Neural cell (in vitro differentiated cells): ENCODE results near the gene CPA1. TPM values are rescaled to one million over a fixed set of nuclear protein-coding genes. Genes with fewer than 3 reads are reported as not detected.

Experiments
- H2AFZ ChIP-seq: fragments of 200-600, 300-800 bp; sonication (generic), shearing (Covaris generic); 2 replicates; pipeline ENCODE4 v1.6.0; 2014; ENCODE audit warnings: low read depth, mild to moderate bottlenecking, antibody characterized with exemption, low read length, moderate library complexity
- H3F3A ChIP-seq: fragments of 200-600 bp; shearing (Covaris generic); 2 replicates; pipeline ENCODE4 v1.6.1; 2016; ENCODE audit warnings: mild to moderate bottlenecking, moderate library complexity, mixed read lengths, antibody characterized with exemption, low read length; ENCODE audit not compliant: insufficient read depth, poor library complexity, severe bottlenecking
- H3K27ac ChIP-seq: fragments of 200-600, 300-800 bp; sonication (generic), shearing (Covaris generic); 2 replicates; pipeline ENCODE4 v1.5.1; 2014; ENCODE audit warnings: mild to moderate bottlenecking, low read length, moderate library complexity
- H3K27me3 ChIP-seq: fragments of 300-800, 200-600 bp; sonication (generic), shearing (Covaris generic); 2 replicates; pipeline ENCODE4 v1.6.0; 2014; ENCODE audit warnings: mild to moderate bottlenecking, low read depth, low read length, moderate library complexity; ENCODE audit not compliant: insufficient read depth
- H3K36me3 ChIP-seq: fragments of 300-800, 200-600 bp; sonication (generic), shearing (Covaris generic); 2 replicates; pipeline ENCODE4 v1.5.1; 2014; ENCODE audit warnings: mild to moderate bottlenecking, antibody characterized with exemption, low read length, moderate library complexity; ENCODE audit not compliant: insufficient read depth
- H3K4me2 ChIP-seq: fragments of 300-800, 200-600 bp; sonication (generic), shearing (Covaris generic); 2 replicates; pipeline ENCODE4 v1.6.0; 2014; ENCODE audit warnings: mild to moderate bottlenecking, low read length
- H3K4me3 ChIP-seq: fragments of 300-800, 200-600 bp; sonication (generic), shearing (Covaris generic); 2 replicates; pipeline ENCODE4 v1.5.1; 2014; ENCODE audit warnings: mild to moderate bottlenecking, low read length, moderate library complexity
- H3K79me2 ChIP-seq: fragments of 200-600 bp; shearing (Covaris generic); replicated peaks from 2 replicates; pipeline ENCODE4 v1.6.0; 2014; ENCODE audit warnings: mild to moderate bottlenecking, low read length, moderate library complexity; ENCODE audit not compliant: insufficient read depth
- H3K9ac ChIP-seq: fragments of 300-800, 200-600 bp; sonication (generic), shearing (Covaris generic); 2 replicates; pipeline ENCODE4 v1.6.1; 2016; ENCODE audit warnings: mild to moderate bottlenecking, low read length, mixed read lengths
- H3K9me2 ChIP-seq: fragments of 200-600 bp; shearing (Covaris generic); 2 replicates; pipeline ENCODE4 v1.6.1; 2016; ENCODE audit warnings: mild to moderate bottlenecking, low read length, mixed read lengths; ENCODE audit not compliant: insufficient read depth
- H3K9me3 ChIP-seq: fragments of 200-600, 300-800 bp; sonication (generic), shearing (Covaris generic); 2 replicates; pipeline ENCODE4 v1.6.1; 2016; ENCODE audit warnings: mild to moderate bottlenecking, mixed run types, low read length, moderate library complexity, mixed read lengths
- H4K20me1 ChIP-seq: fragments of 200-600 bp; shearing (Covaris generic); 2 replicates; pipeline ENCODE4 v1.6.1; 2016; ENCODE audit warnings: mild to moderate bottlenecking, mixed run types; ENCODE audit not compliant: insufficient read depth
- EP300 ChIP-seq: fragments of 450-650 bp; conservative IDR thresholded peaks from 2 replicates; pipeline ENCODE4 v1.6.1; 2014; ENCODE audit warnings: antibody characterized with exemption, mild to moderate bottlenecking, moderate library complexity; ENCODE audit not compliant: poor library complexity, severe bottlenecking
- EZH2 ChIP-seq: fragments of 200-600, 300-800 bp; shearing (Covaris generic), sonication (generic); IDR thresholded peaks from 2 replicates; pipeline ENCODE4 v1.6.1; 2014; ENCODE audit warnings: antibody characterized with exemption, low read length, borderline replicate concordance, mild to moderate bottlenecking; ENCODE audit not compliant: insufficient read depth, poor library complexity, severe bottlenecking
- MXI1 ChIP-seq: fragments of 450-650 bp; conservative IDR thresholded peaks from 2 replicates; pipeline ENCODE4 v1.6.1; 2014; ENCODE audit warnings: antibody characterized with exemption, mild to moderate bottlenecking; ENCODE audit not compliant: poor library complexity, severe bottlenecking
- POLR2AphosphoS5 ChIP-seq: IDR thresholded peaks from 2 replicates; pipeline ENCODE4 v1.6.1; 2012
- RAD21 ChIP-seq: fragments of 450-650 bp; conservative IDR thresholded peaks from 2 replicates; pipeline ENCODE4 v1.6.1; 2014; ENCODE audit warnings: antibody characterized with exemption, mild to moderate bottlenecking, moderate library complexity
- SMC3 ChIP-seq: fragments of 450-650 bp; conservative IDR thresholded peaks from 2 replicates; pipeline ENCODE4 v1.6.1; 2014; ENCODE audit warnings: antibody characterized with exemption, mild to moderate bottlenecking, moderate library complexity; ENCODE audit not compliant: poor library complexity
- TAF1 ChIP-seq: IDR thresholded peaks from 2 replicates; pipeline ENCODE4 v1.6.1; 2012; ENCODE audit warnings: low read depth
- polyA plus RNA-seq: library from polyadenylated mRNA; depleted of rRNA; stranded (reverse); fragments of >200 nt; gene quantifications from 2 replicates; pipeline ENCODE4 v1.2.3, GENCODE V29; 2014
- TF ChIP-seq, protein P1 (sequence below): IDR thresholded peaks from 2 replicates; pipeline ENCODE4 v1.6.1; 2012; ENCODE audit warnings: borderline replicate concordance
- TF ChIP-seq, protein P2 (sequence below): fragments of 450-650 bp; IDR thresholded peaks from 2 replicates; pipeline ENCODE4 v1.5.1; 2014; ENCODE audit warnings: antibody characterized with exemption, mild to moderate bottlenecking, moderate library complexity; ENCODE audit not compliant: poor library complexity, severe bottlenecking

The CPA1 gene
- polyA plus RNA-seq, 1 donor from 2014 or later, result not detected

DNA sequence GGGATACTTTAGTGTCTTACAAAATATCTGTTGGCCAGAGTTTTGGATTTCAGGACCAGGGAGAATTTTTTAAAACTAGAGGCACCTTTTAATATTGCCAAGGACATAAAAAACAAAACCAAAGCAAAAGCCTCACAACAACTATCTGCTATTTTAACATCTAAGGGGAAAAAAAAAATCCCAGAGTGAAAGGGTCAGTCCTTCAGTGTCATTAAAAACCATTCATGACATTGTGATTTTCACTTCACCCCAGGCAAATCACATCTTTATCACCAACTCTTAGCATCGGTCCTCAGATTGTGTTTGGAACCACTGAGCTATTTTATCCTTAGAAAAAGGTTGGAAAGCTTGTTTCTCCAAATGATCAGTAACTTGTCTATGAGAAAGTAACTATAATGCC lies 49.8 kb downstream of the CPA1 start:
- no peak overlapping the region for H3K9ac ChIP-seq
- H3K36me3 ChIP-seq, result no peaks in the 10 kb centered on the region
- H4K20me1 ChIP-seq, result no peaks in the 10 kb centered on the region
- no peak for TF ChIP-seq RAD21
- no peak for TF ChIP-seq EZH2
- H3F3A ChIP-seq, result no peaks in the 10 kb centered on the region
- H3K27ac ChIP-seq, result no peak overlapping the region
- H3K9me3 ChIP-seq, result no peaks in the 10 kb centered on the region
- no peak overlapping the region for H3K4me2 ChIP-seq
- H3K9me2 ChIP-seq, result no peaks in the 10 kb centered on the region
- H3K27me3 ChIP-seq, result no peaks in the 10 kb centered on the region
- peaks cover under 1% of the 10 kb centered on the region for H3K79me2 ChIP-seq
- no peak overlapping the region for H3K4me3 ChIP-seq
- no peak overlapping the region for H2AFZ ChIP-seq

DNA sequence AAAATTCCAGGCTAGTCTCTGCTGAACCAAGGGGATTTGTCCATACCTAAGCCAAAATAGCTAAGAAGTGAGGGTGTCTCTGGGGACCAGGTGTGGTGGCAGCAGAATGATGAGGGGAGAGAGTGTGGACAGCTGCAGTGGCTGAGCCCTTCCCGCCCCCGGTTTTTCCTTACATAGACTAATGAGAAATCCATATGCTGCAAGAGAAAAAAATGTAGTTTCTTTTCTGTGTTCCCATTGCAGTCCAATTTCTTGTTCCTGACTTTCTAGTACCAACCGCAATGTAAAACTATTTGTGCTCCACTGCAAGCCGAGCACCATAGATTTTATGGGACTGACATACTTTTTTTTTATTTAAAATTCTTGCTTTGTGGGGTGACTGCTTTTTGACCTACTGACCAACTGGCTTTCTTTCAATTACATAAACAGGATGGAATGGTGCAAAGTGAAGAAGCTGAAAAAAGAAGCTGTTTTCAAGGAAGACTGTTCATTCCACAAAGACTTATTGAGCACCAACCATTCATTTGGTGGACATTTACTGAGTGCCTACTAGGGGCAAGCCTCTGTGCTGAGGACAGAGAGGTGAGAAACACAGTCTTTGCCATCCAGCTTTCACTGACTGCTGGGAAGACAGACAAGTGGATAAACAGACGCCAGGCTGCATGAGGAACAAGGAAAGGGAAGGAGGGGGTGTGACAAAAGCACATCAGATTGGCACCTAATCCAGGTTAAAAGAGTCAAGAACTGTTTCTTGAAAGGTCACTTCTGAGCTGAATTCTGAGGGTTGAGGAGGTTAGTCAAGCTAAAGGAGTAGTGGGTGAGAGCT lies 50.8 kb downstream of the CPA1 start:
- no peak overlapping the region for H3K4me2 ChIP-seq
- no peak overlapping the region for H2AFZ ChIP-seq
- no peaks in the 10 kb centered on the region for H3K9me3 ChIP-seq
- no peaks in the 10 kb centered on the region for H3K79me2 ChIP-seq
- H3K27me3 ChIP-seq, result no peaks in the 10 kb centered on the region
- H3F3A ChIP-seq, result no peaks in the 10 kb centered on the region
- no peaks in the 10 kb centered on the region for H3K9me2 ChIP-seq
- H4K20me1 ChIP-seq, result no peaks in the 10 kb centered on the region
- no peaks in the 10 kb centered on the region for H3K36me3 ChIP-seq
- no peak overlapping the region for H3K27ac ChIP-seq
- TF ChIP-seq, protein P1, sequence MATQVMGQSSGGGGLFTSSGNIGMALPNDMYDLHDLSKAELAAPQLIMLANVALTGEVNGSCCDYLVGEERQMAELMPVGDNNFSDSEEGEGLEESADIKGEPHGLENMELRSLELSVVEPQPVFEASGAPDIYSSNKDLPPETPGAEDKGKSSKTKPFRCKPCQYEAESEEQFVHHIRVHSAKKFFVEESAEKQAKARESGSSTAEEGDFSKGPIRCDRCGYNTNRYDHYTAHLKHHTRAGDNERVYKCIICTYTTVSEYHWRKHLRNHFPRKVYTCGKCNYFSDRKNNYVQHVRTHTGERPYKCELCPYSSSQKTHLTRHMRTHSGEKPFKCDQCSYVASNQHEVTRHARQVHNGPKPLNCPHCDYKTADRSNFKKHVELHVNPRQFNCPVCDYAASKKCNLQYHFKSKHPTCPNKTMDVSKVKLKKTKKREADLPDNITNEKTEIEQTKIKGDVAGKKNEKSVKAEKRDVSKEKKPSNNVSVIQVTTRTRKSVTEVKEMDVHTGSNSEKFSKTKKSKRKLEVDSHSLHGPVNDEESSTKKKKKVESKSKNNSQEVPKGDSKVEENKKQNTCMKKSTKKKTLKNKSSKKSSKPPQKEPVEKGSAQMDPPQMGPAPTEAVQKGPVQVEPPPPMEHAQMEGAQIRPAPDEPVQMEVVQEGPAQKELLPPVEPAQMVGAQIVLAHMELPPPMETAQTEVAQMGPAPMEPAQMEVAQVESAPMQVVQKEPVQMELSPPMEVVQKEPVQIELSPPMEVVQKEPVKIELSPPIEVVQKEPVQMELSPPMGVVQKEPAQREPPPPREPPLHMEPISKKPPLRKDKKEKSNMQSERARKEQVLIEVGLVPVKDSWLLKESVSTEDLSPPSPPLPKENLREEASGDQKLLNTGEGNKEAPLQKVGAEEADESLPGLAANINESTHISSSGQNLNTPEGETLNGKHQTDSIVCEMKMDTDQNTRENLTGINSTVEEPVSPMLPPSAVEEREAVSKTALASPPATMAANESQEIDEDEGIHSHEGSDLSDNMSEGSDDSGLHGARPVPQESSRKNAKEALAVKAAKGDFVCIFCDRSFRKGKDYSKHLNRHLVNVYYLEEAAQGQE, result no peak
- TF ChIP-seq POLR2AphosphoS5 (no peak), EP300 (no peak), SMC3 (no peak), EZH2 (no peak), TAF1 (no peak), RAD21 (no peak), MXI1 (no peak)
- TF ChIP-seq, protein P2, sequence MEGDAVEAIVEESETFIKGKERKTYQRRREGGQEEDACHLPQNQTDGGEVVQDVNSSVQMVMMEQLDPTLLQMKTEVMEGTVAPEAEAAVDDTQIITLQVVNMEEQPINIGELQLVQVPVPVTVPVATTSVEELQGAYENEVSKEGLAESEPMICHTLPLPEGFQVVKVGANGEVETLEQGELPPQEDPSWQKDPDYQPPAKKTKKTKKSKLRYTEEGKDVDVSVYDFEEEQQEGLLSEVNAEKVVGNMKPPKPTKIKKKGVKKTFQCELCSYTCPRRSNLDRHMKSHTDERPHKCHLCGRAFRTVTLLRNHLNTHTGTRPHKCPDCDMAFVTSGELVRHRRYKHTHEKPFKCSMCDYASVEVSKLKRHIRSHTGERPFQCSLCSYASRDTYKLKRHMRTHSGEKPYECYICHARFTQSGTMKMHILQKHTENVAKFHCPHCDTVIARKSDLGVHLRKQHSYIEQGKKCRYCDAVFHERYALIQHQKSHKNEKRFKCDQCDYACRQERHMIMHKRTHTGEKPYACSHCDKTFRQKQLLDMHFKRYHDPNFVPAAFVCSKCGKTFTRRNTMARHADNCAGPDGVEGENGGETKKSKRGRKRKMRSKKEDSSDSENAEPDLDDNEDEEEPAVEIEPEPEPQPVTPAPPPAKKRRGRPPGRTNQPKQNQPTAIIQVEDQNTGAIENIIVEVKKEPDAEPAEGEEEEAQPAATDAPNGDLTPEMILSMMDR, result no peak
- no peak overlapping the region for H3K4me3 ChIP-seq
- no peak overlapping the region for H3K9ac ChIP-seq
